NCI-H446 (cell line): ENCODE results near the gene EVA1C.
"Not testable (repeated sequence)": the region's sequence is repeated elsewhere in the genome, so short reads cannot be mapped to it uniquely, and the experiment has no call there.

Source experiments
- DNase-seq, 2 experiments: peaks; one replicate each; lab custom pipeline; 2025; lab: John Stamatoyannopoulos, UW

Gene EVA1C

GRCh38 chr21:32424674-32425073 lies 12.2 kb downstream of the EVA1C start:
- DNase-seq = no peak

- no peak for DNase-seq
These were observed 13.1 kb downstream of the EVA1C start for GRCh38 chr21:32425628-32426027.

GRCh38 chr21:32426066-32426465 lies 13.6 kb downstream of the EVA1C start:
- DNase-seq = no peak

- DNase-seq = no peak
These were observed 14.1 kb downstream of the EVA1C start for GRCh38 chr21:32426592-32427051.

GRCh38 chr21:32427958-32428623 lies 15.6 kb downstream of the EVA1C start:
- DNase-seq = no peak

- DNase-seq = not testable (repeated sequence)
These were observed 20.6 kb downstream of the EVA1C start for GRCh38 chr21:32432982-32433660.

- DNase-seq = no peak
These were observed 25.2 kb downstream of the EVA1C start for GRCh38 chr21:32437729-32438128.

- no peak for DNase-seq
These were observed 30.2 kb downstream of the EVA1C start for GRCh38 chr21:32442566-32443318.

- no peak for DNase-seq
These were observed 32.6 kb downstream of the EVA1C start for GRCh38 chr21:32445101-32445500.

- DNase-seq = not testable (repeated sequence)
These were observed 33.9 kb downstream of the EVA1C start for GRCh38 chr21:32446440-32446839.

- DNase-seq = no peak
These were observed 34.7 kb downstream of the EVA1C start for GRCh38 chr21:32447224-32447623.

- DNase-seq = no peak
These were observed 36.5 kb downstream of the EVA1C start for GRCh38 chr21:32448803-32449594.

GRCh38 chr21:32450881-32451701 lies 38.6 kb downstream of the EVA1C start:
- not testable (repeated sequence) for DNase-seq

- peak in 1 of 2 experiments; percentile 6 for DNase-seq
These were observed 39.7 kb downstream of the EVA1C start for GRCh38 chr21:32452191-32452590.

GRCh38 chr21:32452641-32453040 lies 40.1 kb downstream of the EVA1C start:
- DNase-seq = no peak

GRCh38 chr21:32455548-32455947 lies 43.0 kb downstream of the EVA1C start:
- no peak for DNase-seq

- DNase-seq = no peak
These were observed 44.0 kb downstream of the EVA1C start for GRCh38 chr21:32456497-32456918.

- DNase-seq = no peak
These were observed 44.9 kb downstream of the EVA1C start for GRCh38 chr21:32457360-32457840.

- no peak for DNase-seq
These were observed 45.5 kb downstream of the EVA1C start for GRCh38 chr21:32457962-32458361.

- DNase-seq = no peak
These were observed 47.5 kb downstream of the EVA1C start for GRCh38 chr21:32459972-32460371.

- no peak for DNase-seq
These were observed 49.0 kb downstream of the EVA1C start for GRCh38 chr21:32461503-32461902.
